ENCODE results near the gene KRTAP4-2.
"Not testable (repeated sequence)": the region's sequence is repeated elsewhere in the genome, so short reads cannot be mapped to it uniquely, and the experiment has no call there.

The KRTAP4-2 gene

DNA sequence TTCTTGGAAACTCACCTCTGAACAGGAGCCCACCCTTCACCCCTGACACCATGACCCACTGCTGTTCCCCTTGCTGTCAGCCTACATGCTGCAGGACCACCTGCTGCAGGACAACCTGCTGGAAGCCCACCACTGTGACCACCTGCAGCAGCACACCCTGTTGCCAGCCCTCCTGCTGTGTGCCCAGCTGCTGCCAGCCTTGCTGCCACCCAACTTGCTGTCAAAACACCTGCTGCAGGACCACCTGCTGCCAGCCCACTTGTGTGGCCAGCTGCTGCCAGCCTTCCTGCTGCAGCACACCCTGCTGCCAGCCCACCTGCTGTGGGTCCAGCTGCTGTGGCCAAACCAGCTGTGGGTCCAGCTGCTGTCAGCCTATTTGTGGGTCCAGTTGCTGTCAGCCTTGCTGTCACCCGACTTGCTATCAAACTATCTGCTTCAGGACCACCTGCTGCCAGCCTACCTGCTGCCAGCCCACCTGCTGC is 11.9 kb upstream of the KRTAP4-2 start, which contains the start of gene KRTAP9-1:
Gene KRTAP9-1, plus strand, starts transcription at position 51 of the 482 bp plus-strand sequence. Its CDS starts 0 bp downstream, at position 51.
- H3K4me3 ChIP-seq (ENCODE audit: low read depth, low read length); H3K27ac ChIP-seq (ENCODE audit: extremely low read depth, low read depth, low read length); H3K9me3 ChIP-seq (ENCODE audit: control insufficient read depth, insufficient read depth, low read depth, low read length); H3K4me1 ChIP-seq (ENCODE audit: control insufficient read depth, insufficient read depth, low read length); H3K36me3 ChIP-seq (ENCODE audit: control insufficient read depth in 2 of 2, insufficient read depth in 1 of 2, low read length in 2 of 2); POLR2A ChIA-PET: not testable (repeated sequence)
- peak; percentile 75 for TF ChIP-seq ZIC2 (tag by site-specific recombination; IDR thresholded peaks at IDR 0.05)
- CTCF ChIA-PET: interaction anchor here (0.6 kb wide), 1 partner anchor 136 kb away, joined by 3 read pairs; no protein-coding TSS in a partner anchor

DNA sequence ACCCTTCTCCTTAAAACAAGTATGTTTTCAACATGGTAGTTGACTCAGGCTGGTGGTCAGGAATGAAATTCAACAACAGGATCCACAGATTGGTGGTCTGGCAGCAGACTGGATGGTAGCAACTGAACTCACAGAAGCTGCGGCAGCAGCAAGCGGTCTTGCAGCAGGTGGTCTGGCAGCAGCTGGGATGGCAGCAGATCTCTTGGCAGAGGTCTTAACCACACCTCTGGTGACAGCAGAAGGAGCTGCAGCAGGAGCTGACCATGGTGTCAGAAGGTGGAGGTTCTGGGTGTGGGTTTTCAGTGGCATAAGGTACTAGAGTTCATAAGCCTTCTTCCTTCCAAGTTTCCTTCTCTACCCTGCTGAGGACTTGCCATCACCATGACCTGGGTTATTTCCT is 8.9 kb upstream of the KRTAP4-2 start:
- TF ChIP-seq ZNF791 (tag by site-specific recombination; IDR thresholded peaks at IDR 0.05): no peak
- TF ChIP-seq, protein P1, sequence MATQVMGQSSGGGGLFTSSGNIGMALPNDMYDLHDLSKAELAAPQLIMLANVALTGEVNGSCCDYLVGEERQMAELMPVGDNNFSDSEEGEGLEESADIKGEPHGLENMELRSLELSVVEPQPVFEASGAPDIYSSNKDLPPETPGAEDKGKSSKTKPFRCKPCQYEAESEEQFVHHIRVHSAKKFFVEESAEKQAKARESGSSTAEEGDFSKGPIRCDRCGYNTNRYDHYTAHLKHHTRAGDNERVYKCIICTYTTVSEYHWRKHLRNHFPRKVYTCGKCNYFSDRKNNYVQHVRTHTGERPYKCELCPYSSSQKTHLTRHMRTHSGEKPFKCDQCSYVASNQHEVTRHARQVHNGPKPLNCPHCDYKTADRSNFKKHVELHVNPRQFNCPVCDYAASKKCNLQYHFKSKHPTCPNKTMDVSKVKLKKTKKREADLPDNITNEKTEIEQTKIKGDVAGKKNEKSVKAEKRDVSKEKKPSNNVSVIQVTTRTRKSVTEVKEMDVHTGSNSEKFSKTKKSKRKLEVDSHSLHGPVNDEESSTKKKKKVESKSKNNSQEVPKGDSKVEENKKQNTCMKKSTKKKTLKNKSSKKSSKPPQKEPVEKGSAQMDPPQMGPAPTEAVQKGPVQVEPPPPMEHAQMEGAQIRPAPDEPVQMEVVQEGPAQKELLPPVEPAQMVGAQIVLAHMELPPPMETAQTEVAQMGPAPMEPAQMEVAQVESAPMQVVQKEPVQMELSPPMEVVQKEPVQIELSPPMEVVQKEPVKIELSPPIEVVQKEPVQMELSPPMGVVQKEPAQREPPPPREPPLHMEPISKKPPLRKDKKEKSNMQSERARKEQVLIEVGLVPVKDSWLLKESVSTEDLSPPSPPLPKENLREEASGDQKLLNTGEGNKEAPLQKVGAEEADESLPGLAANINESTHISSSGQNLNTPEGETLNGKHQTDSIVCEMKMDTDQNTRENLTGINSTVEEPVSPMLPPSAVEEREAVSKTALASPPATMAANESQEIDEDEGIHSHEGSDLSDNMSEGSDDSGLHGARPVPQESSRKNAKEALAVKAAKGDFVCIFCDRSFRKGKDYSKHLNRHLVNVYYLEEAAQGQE (tag by site-specific recombination; IDR thresholded peaks at IDR 0.05): peak; percentile 76
- peak; percentile 43 for TF ChIP-seq ZIC2 (tag by site-specific recombination; IDR thresholded peaks at IDR 0.05)
- TF ChIP-seq ZBTB48 (tag by site-specific recombination; IDR thresholded peaks at IDR 0.05): no peak
- TF ChIP-seq ZNF426 (tag by site-specific recombination; IDR thresholded peaks at IDR 0.05): no peak
- H3K36me3 ChIP-seq (ENCODE audit: control insufficient read depth in 2 of 2, insufficient read depth in 1 of 2, low read length in 2 of 2): no peaks in the 10 kb centered on the region
- no peaks in the 10 kb centered on the region for H3K4me1 ChIP-seq (ENCODE audit: control insufficient read depth, insufficient read depth, low read length)
- no peaks in the 10 kb centered on the region for H3K9me3 ChIP-seq (ENCODE audit: control insufficient read depth, insufficient read depth, low read depth, low read length)
- ChIA-PET POLR2A (no interaction called here), CTCF (interaction anchor here (0.6 to 0.9 kb wide), 2 partner anchors 335 to 363 kb away, joined by 3 to 4 read pairs; no protein-coding TSS in a partner anchor)
- no peak overlapping the region for H3K27ac ChIP-seq (ENCODE audit: extremely low read depth, low read depth, low read length)
- H3K4me3 ChIP-seq (ENCODE audit: low read depth, low read length): no peak overlapping the region

DNA sequence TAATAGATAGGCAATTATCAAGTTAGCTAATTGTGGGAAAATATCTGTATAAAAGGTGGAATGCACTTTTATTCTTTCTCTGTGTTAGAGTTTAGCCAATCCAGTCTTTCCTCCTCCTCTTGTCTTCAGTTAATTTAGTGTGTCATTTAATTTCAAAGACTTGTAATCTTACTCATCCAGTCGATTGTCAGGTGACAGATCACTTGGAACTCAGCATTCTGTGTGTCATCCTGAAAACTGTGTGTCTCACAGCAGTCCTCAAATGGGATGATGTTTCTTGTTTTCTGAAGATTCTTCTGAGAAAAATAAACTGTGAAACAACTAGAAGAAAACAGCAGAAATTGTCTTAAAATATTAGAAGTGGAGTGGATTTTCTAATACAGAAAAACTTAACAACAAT is 7.0 kb upstream of the KRTAP4-2 start:
- Histone ChIP-seq H3K4me1 (ENCODE audit: control insufficient read depth, insufficient read depth, low read length) (no peaks in the 10 kb centered on the region), H3K27ac (ENCODE audit: extremely low read depth, low read depth, low read length) (no peak overlapping the region), H3K36me3 (ENCODE audit: control insufficient read depth in 2 of 2, insufficient read depth in 1 of 2, low read length in 2 of 2) (no peaks in the 10 kb centered on the region), H3K9me3 (ENCODE audit: control insufficient read depth, insufficient read depth, low read depth, low read length) (no peaks in the 10 kb centered on the region), H3K4me3 (ENCODE audit: low read depth, low read length) (no peak overlapping the region)
- ChIA-PET CTCF (no interaction called here), POLR2A (no interaction called here)
- TF ChIP-seq ZNF501 (tag by site-specific recombination; IDR thresholded peaks at IDR 0.05): no peak
- no peak for TF ChIP-seq GLI4 (tag by site-specific recombination; IDR thresholded peaks at IDR 0.05)
- no peak for TF ChIP-seq ZNF530 (tag by site-specific recombination; IDR thresholded peaks at IDR 0.05; ENCODE audit: low read depth)
- TF ChIP-seq, protein P2, sequence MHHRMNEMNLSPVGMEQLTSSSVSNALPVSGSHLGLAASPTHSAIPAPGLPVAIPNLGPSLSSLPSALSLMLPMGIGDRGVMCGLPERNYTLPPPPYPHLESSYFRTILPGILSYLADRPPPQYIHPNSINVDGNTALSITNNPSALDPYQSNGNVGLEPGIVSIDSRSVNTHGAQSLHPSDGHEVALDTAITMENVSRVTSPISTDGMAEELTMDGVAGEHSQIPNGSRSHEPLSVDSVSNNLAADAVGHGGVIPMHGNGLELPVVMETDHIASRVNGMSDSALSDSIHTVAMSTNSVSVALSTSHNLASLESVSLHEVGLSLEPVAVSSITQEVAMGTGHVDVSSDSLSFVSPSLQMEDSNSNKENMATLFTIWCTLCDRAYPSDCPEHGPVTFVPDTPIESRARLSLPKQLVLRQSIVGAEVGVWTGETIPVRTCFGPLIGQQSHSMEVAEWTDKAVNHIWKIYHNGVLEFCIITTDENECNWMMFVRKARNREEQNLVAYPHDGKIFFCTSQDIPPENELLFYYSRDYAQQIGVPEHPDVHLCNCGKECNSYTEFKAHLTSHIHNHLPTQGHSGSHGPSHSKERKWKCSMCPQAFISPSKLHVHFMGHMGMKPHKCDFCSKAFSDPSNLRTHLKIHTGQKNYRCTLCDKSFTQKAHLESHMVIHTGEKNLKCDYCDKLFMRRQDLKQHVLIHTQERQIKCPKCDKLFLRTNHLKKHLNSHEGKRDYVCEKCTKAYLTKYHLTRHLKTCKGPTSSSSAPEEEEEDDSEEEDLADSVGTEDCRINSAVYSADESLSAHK (tag by site-specific recombination; IDR thresholded peaks at IDR 0.05): no peak
- TF ChIP-seq ZNF843 (tag by site-specific recombination; IDR thresholded peaks at IDR 0.05): no peak
- no peak for TF ChIP-seq BCL11A (tag by site-specific recombination; IDR thresholded peaks at IDR 0.05; ENCODE audit: low read depth)
- no peak for TF ChIP-seq ZNF664 (tag by site-specific recombination; IDR thresholded peaks at IDR 0.05)
- TF ChIP-seq, protein P3, sequence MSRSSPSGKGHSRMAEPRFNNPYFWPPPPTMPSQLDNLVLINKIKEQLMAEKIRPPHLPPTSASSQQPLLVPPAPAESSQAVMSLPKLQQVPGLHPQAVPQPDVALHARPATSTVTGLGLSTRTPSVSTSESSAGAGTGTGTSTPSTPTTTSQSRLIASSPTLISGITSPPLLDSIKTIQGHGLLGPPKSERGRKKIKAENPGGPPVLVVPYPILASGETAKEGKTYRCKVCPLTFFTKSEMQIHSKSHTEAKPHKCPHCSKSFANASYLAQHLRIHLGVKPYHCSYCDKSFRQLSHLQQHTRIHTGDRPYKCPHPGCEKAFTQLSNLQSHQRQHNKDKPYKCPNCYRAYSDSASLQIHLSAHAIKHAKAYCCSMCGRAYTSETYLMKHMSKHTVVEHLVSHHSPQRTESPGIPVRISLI (tag by site-specific recombination; IDR thresholded peaks at IDR 0.05): no peak
- no peak for TF ChIP-seq ZNF621 (tag by site-specific recombination; IDR thresholded peaks at IDR 0.05)
